NB4 (cell line): ENCODE results near the gene PARK7.

Source experiments
- DNase-seq: peaks from one replicate; pipeline ENCODE4 v3.0.0; 2010; ENCODE audit warnings: low read depth
- H3K4me3 ChIP-seq: one replicate; pipeline ENCODE4 v1.5.1; 2011; ENCODE audit warnings: mild to moderate bottlenecking, low read depth, low read length, moderate library complexity
- CTCF ChIP-seq: IDR thresholded peaks from one replicate; pipeline ENCODE4 v1.5.1; 2012; ENCODE audit warnings: low read depth, low read length
- MAX ChIP-seq: IDR thresholded peaks from 2 replicates; pipeline ENCODE4 v1.6.1; 2011; ENCODE audit warnings: low read depth, low read length
- MYC ChIP-seq: IDR thresholded peaks from 2 replicates; pipeline ENCODE4 v1.6.1; 2011; ENCODE audit warnings: low read depth, low read length
- POLR2A ChIP-seq: IDR thresholded peaks from 2 replicates; pipeline ENCODE4 v1.6.1; 2011; ENCODE audit warnings: mild to moderate bottlenecking; ENCODE audit not compliant: insufficient read length; ENCODE audit errors: extremely low read depth

Gene PARK7

GRCh38 chr1:7930645-7931445 lies 30.7 kb upstream of the PARK7 start:
- DNase-seq, result no peak
- TF ChIP-seq MYC (no peak), CTCF (no peak), POLR2A (no peak), MAX (no peak)
- H3K4me3 ChIP-seq, result no peak overlapping the region

GRCh38 chr1:7931446-7931812 lies 30.1 kb upstream of the PARK7 start:
- H3K4me3 ChIP-seq, result no peak overlapping the region
- no peak for DNase-seq
- no peak for TF ChIP-seq MAX
- TF ChIP-seq MYC, result no peak
- no peak for TF ChIP-seq CTCF
- no peak for TF ChIP-seq POLR2A

GRCh38 chr1:7932524-7933138 lies 28.9 kb upstream of the PARK7 start:
- no peak for DNase-seq
- no peak overlapping the region for H3K4me3 ChIP-seq
- TF ChIP-seq MAX (no peak), POLR2A (no peak)

GRCh38 chr1:7938070-7938469 lies 23.4 kb upstream of the PARK7 start:
- no peak for DNase-seq
- no peak overlapping the region for H3K4me3 ChIP-seq
- TF ChIP-seq POLR2A, result no peak
- no peak for TF ChIP-seq MAX

GRCh38 chr1:7940034-7940433 lies 21.5 kb upstream of the PARK7 start:
- H3K4me3 ChIP-seq, result no peak overlapping the region
- TF ChIP-seq CTCF, result no peak
- no peak for TF ChIP-seq MAX
- TF ChIP-seq MYC, result no peak
- no peak for TF ChIP-seq POLR2A
- no peak for DNase-seq

- DNase-seq, result peak; percentile 72
- H3K4me3 ChIP-seq, result no peak within 1 kb of the TSS
- TF ChIP-seq MYC (no peak), MAX (no peak), CTCF (no peak), POLR2A (no peak)
Observed at GRCh38 chr1:7940745-7941436, 20.6 kb upstream of the PARK7 start, which contains the start of gene TNFRSF9. TSS of gene TNFRSF9 (minus strand) at chr1:7940839. CDS start at chr1:7939994, 845 bp downstream.
